Measurements from ENCODE around the gene S100A1. TPM values are rescaled to one million over a fixed set of nuclear protein-coding genes. Genes with fewer than 3 reads are reported as not detected.

The S100A1 gene
- total RNA-seq, 1 donor from 2014 or later, result not detected

- H3K27me3 ChIP-seq (ENCODE audit: control insufficient read depth, insufficient read depth, low read length), result no peaks in the 10 kb centered on the region
- DNase-seq (ENCODE audit: low read depth) (peak; percentile 84), FAIRE-seq (no peak)
- H3K4me3 ChIP-seq (ENCODE audit: low read depth, low read length), result no peak overlapping the region
- TF ChIP-seq CTCF (IDR thresholded peaks at IDR 0.05; ENCODE audit: insufficient read depth, low read length, severe bottlenecking), result no peak
- H3K36me3 ChIP-seq (ENCODE audit: control insufficient read depth, insufficient read depth, low read length), result no peaks in the 10 kb centered on the region
These were observed 31.0 kb upstream of the S100A1 start for GRCh38 chr1:153597206-153597605.

GRCh38 chr1:153598309-153599172, 29.7 kb upstream of the S100A1 start:
- Histone ChIP-seq H3K4me3 (ENCODE audit: low read depth, low read length) (no peak overlapping the region), H3K27me3 (ENCODE audit: control insufficient read depth, insufficient read depth, low read length) (no peaks in the 10 kb centered on the region), H3K36me3 (ENCODE audit: control insufficient read depth, insufficient read depth, low read length) (no peaks in the 10 kb centered on the region)
- DNase-seq (ENCODE audit: low read depth) (peak; percentile 32), FAIRE-seq (no peak)
- TF ChIP-seq CTCF (IDR thresholded peaks at IDR 0.05; ENCODE audit: insufficient read depth, low read length, severe bottlenecking), result no peak

GRCh38 chr1:153599847-153600246, 28.4 kb upstream of the S100A1 start:
- Histone ChIP-seq H3K4me3 (ENCODE audit: low read depth, low read length) (no peak overlapping the region), H3K36me3 (ENCODE audit: control insufficient read depth, insufficient read depth, low read length) (no peaks in the 10 kb centered on the region), H3K27me3 (ENCODE audit: control insufficient read depth, insufficient read depth, low read length) (no peaks in the 10 kb centered on the region)
- FAIRE-seq, result no peak
- DNase-seq (ENCODE audit: low read depth), result no peak
- no peak for TF ChIP-seq CTCF (IDR thresholded peaks at IDR 0.05; ENCODE audit: insufficient read depth, low read length, severe bottlenecking)

GRCh38 chr1:153602749-153603148, 25.5 kb upstream of the S100A1 start:
- no peak for FAIRE-seq
- no peak for TF ChIP-seq CTCF (IDR thresholded peaks at IDR 0.05; ENCODE audit: insufficient read depth, low read length, severe bottlenecking)
- peaks cover 17% of the 10 kb centered on the region for H3K36me3 ChIP-seq (ENCODE audit: control insufficient read depth, insufficient read depth, low read length)

GRCh38 chr1:153606194-153606593, 22.0 kb upstream of the S100A1 start:
- no peaks in the 10 kb centered on the region for H3K27me3 ChIP-seq (ENCODE audit: control insufficient read depth, insufficient read depth, low read length)
- FAIRE-seq (no peak), DNase-seq (ENCODE audit: low read depth) (no peak)
- no peak overlapping the region for H3K4me3 ChIP-seq (ENCODE audit: low read depth, low read length)
- peaks cover 29% of the 10 kb centered on the region for H3K36me3 ChIP-seq (ENCODE audit: control insufficient read depth, insufficient read depth, low read length)
- TF ChIP-seq CTCF (IDR thresholded peaks at IDR 0.05; ENCODE audit: insufficient read depth, low read length, severe bottlenecking), result no peak

More at GRCh38 chr1:153602749-153603148, 25.5 kb upstream of the S100A1 start:
- DNase-seq (ENCODE audit: low read depth), result no peak
- H3K4me3 ChIP-seq (ENCODE audit: low read depth, low read length), result no peak overlapping the region
- H3K27me3 ChIP-seq (ENCODE audit: control insufficient read depth, insufficient read depth, low read length), result no peaks in the 10 kb centered on the region
